ENCODE measurements around the gene VWA8. TPM values are rescaled to one million over a fixed set of nuclear protein-coding genes. Genes with fewer than 3 reads are reported as not detected.
"Not testable (repeated sequence)": the region's sequence is repeated elsewhere in the genome, so short reads cannot be mapped to it uniquely, and the experiment has no call there.

VWA8 gene
- total RNA-seq, 1 donor: 33.2 TPM

- DNase-seq (ENCODE audit: low read depth): no peak
- no peak overlapping the region for H3K4me3 ChIP-seq (ENCODE audit: low read depth, low read length)
- no peak for TF ChIP-seq CTCF (IDR thresholded peaks at IDR 0.05; ENCODE audit: insufficient read depth, low read depth, low read length)
These were observed 374.7 kb downstream of the VWA8 start for GRCh38 chr13:41586216-41586615.

DNA sequence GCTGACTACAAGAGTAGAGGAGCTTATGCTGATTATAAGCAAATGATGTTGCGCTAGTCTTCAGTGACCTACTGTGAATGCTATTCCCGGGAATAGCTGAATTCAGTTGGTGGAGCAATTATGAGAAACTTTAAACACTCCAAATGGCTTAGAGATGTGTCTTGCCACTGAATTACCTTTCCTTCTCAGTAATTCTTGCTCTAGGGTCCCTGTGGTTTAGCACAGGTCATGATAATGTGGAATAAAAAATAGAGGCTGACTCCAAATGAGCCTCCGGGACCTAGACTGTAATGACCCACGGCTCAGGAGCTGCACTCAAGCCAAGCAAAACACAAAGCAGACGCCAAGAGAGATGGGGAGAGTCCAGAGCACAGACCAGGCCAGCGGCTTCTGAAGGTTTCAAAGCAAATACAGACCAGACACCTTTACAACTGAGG, 378.9 kb downstream of the VWA8 start:
- DNase-seq (ENCODE audit: low read depth): no peak
- no peak overlapping the region for H3K4me3 ChIP-seq (ENCODE audit: low read depth, low read length)
- no peak for TF ChIP-seq CTCF (IDR thresholded peaks at IDR 0.05; ENCODE audit: insufficient read depth, low read depth, low read length)

DNA sequence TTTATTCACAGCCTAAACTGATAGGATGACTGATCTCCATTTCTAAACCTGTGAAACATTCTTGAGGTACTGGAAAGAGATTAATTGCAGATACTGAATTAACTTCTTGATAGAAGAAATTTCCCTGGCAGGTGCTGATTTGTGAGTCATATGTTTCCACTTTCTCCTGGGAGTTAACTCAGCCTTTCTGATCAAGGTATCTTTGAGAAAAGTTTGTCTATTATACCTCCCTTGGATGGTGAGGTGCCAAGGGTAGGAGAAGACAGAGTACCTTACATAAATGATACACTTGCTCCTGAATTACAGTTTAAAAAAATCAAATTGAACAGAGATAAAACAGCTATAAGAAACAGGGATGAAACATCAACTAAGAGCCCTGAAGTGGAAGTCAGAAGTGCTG, 380.6 kb downstream of the VWA8 start:
- no peak for DNase-seq (ENCODE audit: low read depth)
- no peak overlapping the region for H3K4me3 ChIP-seq (ENCODE audit: low read depth, low read length)
- TF ChIP-seq CTCF (IDR thresholded peaks at IDR 0.05; ENCODE audit: insufficient read depth, low read depth, low read length): no peak

GRCh38 chr13:41579881-41580280, 381.0 kb downstream of the VWA8 start:
- DNase-seq (ENCODE audit: low read depth): no peak
- no peak for TF ChIP-seq CTCF (IDR thresholded peaks at IDR 0.05; ENCODE audit: insufficient read depth, low read depth, low read length)
- H3K4me3 ChIP-seq (ENCODE audit: low read depth, low read length): no peak overlapping the region

GRCh38 chr13:41579168-41579567, 381.7 kb downstream of the VWA8 start:
- H3K4me3 ChIP-seq (ENCODE audit: low read depth, low read length): no peak overlapping the region
- no peak for TF ChIP-seq CTCF (IDR thresholded peaks at IDR 0.05; ENCODE audit: insufficient read depth, low read depth, low read length)
- no peak for DNase-seq (ENCODE audit: low read depth)

GRCh38 chr13:41578371-41578770, 382.5 kb downstream of the VWA8 start:
- TF ChIP-seq CTCF (IDR thresholded peaks at IDR 0.05; ENCODE audit: insufficient read depth, low read depth, low read length): no peak
- DNase-seq (ENCODE audit: low read depth): peak; percentile 27
- H3K4me3 ChIP-seq (ENCODE audit: low read depth, low read length): no peak overlapping the region

DNA sequence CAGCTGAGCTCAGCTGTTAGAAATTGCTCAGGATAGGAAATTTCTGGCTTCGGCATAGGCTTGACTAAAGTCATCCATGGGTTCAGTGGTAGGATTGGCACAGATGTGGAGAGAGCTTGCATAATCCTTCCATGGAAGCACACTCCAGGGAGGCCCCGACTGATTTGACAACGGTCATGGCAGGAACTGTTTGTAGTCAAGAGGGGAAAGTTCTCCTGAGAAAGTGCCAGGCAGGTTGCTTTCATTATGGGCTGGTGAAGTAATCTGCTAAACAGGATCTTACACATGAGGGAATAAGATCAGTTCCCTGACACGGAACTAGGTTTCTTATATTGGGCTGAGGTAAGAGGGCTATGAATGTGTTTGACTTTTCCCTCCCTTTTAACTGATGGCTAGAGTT, 383.5 kb downstream of the VWA8 start:
- no peak overlapping the region for H3K4me3 ChIP-seq (ENCODE audit: low read depth, low read length)
- DNase-seq (ENCODE audit: low read depth): peak; percentile 62
- TF ChIP-seq CTCF (IDR thresholded peaks at IDR 0.05; ENCODE audit: insufficient read depth, low read depth, low read length): no peak

DNA sequence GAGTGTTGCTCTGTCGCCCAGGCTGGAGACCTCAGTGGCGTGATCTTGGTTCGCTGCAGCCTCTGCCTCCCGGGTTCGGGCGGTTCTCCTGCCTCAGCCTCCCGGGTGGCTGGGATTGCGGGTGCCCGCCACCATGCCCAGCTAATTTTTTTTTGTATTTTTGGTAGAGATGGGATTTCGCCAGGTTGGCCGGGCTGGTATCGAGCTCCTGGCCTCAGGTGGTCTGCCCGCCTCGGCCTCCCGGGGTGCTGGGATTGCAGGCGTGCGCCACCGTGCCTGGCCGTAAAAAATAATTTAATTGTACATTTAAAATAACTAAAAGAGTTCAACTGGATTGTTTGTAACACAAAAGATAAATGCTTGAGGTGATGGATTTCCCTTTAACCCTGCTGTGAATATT, 387.3 kb downstream of the VWA8 start:
- not testable (repeated sequence) for H3K4me3 ChIP-seq (ENCODE audit: low read depth, low read length); DNase-seq (ENCODE audit: low read depth)

DNA sequence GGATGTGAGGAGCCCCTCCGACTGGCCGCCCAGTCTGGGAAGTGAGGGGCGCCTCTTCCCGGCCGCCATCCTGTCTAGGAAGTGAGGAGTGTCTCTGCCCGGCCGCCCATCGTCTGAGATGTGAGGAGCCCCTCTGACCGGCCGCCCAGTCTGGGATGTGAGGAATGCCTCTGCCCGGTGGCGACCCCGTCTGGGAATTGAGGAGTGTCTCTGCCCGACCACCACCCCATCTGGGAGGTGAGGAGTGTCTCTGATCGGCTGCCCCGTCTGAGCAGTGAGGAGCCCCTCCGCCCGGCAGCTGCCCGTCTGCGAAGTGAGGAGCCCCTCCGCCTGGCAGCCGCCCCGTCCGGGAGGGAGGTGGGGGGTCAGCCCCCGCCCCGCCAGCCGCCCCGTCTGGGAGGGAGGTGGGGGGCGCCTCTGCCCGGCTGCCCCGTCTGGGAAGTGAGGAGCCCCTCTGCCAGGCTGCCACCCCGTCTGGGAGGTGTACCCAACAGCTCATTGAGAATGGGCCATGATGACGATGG, 389.0 kb downstream of the VWA8 start:
- not testable (repeated sequence) for DNase-seq (ENCODE audit: low read depth)

More for the DNA sequence above, 389.0 kb downstream of the VWA8 start:
- H3K4me3 ChIP-seq (ENCODE audit: low read depth, low read length): not testable (repeated sequence)
